HPDE6-E6E7 (cell line): ENCODE results near the gene IGHMBP2.

ENCODE experiments used
- DNase-seq: peaks from one replicate; pipeline ENCODE4 v3.0.0; 2011; ENCODE audit warnings: missing footprints; ENCODE audit errors: extremely low spot score

The IGHMBP2 gene

DNA sequence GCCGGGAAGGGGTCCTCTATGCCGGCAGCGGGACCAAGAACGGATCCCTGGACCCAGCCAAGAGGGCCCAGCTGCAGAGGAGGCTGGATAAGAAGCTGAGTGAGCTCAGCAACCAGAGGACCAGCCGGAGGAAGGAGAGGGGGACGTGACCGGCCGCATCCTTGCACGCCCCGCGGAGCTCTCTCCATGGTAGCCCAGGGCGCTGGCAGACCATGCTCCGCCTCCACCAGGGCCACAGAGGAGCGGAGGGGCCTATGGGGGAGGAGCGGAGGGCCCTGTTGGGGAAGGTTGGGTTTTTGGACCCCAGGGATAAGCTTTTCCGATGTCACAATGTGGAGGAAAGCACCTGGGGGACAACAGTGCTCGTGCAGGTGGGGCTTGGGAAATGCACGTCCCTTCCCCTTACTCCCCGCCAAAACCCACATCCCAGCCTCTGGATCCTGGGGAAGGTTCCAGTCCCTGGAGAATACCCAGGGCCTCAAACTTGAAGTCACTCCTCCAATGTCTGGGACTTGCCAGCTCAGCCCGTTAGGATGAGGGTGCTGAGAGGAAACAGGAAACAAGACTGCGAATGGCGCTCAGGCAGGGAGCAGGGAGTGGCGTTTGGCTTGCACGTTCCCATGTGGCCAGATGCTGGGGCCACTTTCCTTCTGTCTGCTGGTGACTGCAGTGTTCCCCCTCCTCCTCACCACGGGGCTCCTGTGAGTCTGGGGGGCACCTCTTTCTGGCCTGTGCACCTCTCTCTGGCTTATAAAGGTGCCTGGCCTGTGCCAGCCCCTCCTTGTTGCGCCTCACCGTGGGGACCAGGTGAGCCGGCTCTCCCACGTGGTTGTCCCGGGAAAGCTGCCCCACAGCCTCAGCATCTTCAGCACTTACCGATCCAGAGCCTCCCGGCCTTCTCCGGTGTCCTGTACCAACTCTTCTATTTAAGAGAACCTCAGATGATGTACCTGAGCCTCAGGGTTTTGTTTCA lies 36.2 kb downstream of the IGHMBP2 start:
- no peak for DNase-seq

DNA sequence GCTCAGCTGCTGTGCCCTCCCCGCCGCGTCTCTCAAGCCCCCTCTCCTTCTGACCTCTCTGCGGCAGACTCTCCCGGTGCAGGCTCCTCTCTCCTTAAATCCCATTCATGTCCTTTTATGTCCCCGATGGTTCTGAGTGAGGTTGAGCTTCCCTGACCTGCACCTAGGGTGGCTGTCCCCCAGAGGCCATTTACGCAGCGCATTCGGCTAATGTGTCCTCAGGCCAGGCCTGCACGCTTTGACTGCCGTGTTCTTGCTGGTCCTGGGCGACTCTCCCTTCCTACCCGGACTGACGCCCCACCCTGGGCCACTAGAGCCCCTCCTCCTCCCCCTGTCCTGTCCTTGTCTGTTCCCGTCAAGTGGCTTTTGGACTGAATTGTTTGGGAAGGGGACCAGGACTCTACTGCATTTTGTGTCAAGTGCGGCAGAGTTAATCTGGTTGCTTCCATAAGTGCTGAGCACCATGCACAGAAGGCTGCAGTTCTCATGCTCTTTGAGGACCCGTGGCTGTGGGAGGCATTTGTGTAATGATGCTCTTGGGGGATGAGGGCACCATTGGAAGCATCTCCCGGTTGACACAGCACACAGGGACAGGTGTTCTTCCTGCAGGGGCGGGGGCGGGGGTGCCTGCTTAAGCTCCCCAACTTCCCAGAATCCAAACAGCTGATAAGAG lies 37.1 kb downstream of the IGHMBP2 start:
- no peak for DNase-seq

DNA sequence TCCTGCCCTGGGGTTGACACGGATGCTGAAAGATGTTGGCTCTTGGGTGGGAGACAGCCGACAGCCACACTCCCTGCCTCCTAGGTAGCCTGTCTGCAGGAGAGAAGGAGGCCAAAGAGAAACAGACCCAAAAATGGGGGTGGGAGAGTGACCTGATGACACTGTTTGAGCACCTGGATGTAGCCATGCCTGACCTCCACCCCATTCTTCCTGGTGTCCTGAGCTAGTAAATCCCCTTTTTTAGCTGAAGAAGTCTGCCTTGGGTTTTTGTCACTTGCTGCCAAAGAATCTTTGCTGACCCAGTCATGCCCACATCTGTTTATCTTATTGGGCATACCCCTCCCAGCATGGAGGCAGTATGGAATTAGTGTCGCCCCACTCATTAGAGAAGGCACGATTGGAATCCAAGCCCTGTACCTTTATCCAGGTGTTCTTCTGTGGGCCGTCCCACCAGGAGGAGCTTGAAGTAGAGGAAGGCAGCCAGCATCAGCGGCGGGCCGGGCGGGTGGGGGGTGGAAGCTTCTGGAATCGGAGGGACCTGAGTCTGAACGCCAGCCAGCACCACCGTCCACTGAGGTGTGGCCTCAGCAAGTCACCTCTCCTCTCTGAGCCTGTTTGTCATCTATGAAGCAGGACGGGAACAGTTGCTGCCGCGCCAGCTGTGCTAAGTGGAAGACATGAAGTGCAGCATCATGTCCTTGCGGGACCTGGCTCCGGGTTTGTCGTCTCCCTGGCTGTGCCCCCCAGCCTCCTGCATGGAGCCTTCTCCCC lies 37.8 kb downstream of the IGHMBP2 start:
- no peak for DNase-seq

DNA sequence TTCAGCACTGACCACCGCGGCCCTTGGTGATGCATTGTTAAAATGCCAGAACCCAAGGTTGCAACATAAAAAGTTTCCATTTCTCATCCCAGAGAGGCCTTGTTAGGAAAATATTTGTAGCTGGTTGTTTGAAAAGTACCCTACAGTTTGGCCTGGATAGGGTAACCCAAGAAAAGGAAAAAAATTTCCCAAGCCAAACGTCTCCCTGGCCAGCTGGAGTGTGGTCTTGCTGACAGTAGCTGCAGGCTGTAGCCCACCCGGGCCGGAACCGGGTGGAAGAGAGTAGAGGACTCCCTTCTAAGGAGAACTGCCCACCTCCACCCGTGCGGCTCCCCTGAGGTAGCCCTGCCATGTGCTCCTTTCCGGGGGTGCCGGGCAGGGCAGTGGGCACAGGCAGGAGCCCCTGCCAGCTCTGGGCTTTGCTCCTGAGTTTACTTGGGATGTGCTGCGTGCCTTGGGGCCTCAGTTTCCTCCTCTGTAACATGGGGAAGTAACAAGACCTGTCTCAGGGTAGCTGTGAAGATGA lies 38.5 kb downstream of the IGHMBP2 start:
- DNase-seq = no peak

DNA sequence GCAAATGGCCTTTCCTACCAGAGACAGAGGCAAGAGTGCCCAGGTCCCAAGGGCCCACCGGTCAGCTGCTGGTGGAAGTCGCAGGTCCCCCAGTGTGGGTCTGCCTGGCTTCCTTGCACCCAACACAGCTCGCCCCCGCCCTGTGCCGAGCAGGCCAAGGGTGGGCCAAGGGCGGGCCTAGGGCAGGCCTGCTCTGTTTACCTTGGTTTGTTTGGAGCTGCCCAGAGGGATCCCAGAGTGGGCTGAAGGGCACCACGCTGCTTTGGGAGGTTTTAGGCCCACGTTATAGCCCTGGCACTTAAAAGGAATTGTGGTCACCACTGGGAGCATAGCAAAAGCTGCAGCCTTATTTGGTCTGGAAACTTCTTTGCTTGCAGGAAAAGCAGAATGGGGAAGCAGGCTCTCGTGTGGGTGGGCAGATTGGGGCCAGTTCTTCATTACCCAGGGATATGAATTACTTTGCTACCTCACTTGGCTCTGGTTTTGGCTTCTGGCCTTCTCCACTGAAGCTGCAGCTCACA lies 39.1 kb downstream of the IGHMBP2 start:
- no peak for DNase-seq

DNA sequence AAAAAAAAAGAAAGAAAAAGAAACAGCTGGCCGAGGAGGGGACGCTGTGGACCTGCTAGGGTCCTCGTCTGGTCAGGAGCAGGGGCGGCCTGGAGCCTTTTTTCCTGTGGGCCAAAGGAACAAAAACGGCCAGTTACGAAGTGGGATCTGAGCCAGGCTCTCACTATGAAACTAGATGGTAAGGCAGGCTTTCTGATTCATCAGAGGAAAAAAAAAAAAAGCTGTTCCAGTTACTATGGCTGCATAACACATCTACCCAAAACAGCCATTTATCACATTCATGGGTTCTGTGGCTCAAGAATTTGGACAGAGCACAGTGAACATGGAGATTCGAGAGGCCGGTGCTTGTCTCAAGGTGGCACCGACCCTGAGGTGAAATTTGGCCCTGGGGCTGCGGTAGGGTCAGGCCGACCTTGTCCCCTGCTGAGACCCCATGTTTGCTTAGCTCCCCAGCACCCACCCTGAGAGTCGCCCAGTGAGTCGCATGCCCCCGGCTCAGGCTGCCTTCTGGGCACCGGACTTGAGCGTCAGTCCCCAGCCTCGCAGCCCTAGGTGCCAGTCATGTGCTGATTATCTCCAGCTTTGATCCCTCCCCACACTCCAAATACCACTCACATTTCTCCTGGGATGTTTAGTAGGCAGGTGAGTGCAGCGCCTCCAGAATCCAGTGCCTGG lies 42.9 kb downstream of the IGHMBP2 start:
- peak; percentile 66 for DNase-seq

DNA sequence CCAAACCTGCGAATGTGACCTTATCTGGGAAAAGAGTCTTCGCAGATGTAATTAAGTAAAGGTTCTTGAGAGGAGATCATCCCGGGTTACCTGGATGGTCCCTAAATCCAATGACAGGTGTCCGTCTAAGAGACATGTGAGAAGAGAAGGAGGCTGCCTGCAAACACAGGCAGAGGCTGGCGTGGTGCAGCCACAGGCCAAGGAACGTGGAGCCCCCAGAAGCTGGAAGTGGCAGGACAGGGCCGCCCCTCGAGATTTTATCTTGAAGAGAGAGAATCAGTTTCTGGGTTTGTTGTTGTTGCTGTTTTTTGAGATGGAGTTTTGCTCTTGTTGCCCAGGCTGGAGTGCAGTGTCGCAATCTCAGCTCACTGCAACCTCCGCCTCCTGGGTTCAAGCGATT lies 43.5 kb downstream of the IGHMBP2 start:
- DNase-seq = no peak

DNA sequence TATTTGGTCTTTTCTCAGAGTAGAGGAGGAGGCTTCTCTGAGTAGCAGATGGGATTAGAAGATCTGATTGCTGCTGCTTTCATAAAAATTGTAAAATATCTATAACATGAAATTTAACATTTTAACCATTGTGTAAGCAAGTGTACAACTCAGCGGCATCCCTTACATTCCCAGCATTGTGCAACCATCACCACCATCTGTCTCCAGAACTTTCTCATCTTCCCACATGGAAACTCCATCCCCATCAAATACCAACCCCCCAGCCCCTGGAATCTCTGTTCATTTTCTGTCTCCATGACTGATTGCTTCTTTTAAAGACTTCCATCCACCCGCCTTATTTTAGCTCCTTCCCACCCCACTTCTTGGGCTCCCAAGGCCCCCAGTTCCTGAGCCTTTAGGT lies 44.8 kb downstream of the IGHMBP2 start:
- DNase-seq = no peak

DNA sequence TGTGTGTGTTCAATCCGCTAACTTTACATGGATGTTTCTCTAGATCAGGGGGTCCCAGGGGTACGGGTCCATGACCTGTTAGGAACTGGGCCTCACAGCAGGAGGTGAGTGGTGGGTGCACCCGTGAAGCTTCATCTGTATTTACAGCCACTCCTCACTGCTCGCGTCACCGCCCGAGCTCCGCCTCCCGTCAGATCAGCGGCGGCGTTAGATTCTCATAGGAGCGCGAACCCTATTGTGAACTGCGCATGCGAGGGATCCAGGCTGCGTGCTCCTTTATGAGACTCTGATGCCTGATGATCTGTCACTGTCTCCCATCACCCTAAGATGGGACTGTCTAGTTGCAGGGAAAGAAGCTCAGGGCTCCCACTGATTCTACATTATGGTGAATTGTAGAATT lies 45.2 kb downstream of the IGHMBP2 start:
- DNase-seq = no peak

DNA sequence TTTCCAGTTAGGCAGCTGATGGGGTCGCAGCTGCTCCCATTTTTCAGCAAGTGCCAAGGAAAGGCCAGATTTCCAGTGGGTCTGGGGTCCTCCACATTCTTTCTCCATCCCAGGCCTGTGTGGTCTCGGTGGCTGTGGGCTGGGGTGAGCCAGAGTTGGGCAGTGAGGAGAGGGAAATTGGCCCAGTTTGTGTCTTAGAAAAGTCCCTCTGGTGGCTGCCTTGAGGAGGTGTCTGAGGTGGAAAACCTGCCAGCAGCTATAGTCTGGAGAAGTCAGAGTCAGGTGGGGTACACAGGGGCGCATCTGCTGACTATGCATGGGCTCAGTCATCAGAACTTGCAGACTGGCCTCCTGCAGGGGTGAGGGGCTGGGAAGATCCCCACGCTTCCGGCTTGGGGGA lies 46.6 kb downstream of the IGHMBP2 start:
- peak; percentile 34 for DNase-seq

DNA sequence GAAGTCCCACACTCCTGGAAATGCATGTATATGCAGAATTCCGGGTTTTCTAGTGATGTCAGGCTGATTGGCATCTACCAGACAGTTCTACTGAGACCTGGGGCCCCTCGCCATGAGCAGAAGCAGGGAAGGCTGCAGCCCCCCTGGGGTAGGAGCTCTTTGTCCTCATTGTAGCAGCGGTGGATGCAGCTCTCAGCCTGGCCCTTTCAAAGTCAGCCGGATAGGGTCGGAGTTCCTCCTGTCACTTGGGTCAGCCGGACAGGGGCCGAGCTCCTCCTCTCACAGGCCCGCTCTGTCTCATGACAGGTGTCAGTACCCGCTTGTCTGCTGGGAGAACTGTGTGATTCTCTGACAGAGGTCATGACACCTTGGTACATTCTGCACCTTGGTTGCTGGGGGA lies 47.1 kb downstream of the IGHMBP2 start:
- no peak for DNase-seq

DNA sequence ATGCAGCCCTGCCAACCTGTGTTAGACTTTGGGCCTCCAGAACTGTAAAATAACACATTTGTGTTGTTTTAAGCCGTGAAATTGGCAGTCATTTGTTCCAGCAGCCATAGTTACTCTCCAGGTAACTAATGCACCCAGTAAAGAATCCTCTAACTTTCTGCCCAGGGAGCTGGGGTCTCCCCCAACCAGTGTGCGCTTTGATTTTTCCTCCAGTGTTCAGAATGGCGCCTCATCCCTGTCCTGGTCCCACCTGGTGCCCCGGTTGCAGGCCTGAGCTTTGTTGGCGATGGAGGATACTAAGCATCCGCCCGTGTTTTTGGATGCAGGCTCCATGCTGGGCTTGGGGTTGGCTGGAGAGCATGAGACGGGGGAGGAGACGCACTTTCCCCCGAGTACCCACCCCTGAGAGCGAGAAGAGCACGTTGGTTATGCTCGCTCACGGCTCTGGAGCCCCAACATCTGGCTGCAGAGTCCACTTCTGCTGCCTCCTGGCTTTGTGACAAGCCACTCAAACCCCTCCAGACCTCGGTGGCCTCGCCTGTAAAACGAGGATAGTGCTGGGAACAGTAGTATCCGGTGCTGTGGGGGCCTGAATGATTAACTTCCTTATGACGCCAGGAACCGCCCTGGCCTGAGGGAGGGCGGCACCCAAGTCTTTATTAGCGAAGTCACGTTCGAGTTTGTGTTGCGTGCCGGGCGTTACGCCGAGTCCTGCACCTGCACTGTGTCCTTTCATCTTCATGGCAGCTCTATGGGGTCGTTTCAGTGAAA lies 51.3 kb downstream of the IGHMBP2 start:
- no peak for DNase-seq

DNA sequence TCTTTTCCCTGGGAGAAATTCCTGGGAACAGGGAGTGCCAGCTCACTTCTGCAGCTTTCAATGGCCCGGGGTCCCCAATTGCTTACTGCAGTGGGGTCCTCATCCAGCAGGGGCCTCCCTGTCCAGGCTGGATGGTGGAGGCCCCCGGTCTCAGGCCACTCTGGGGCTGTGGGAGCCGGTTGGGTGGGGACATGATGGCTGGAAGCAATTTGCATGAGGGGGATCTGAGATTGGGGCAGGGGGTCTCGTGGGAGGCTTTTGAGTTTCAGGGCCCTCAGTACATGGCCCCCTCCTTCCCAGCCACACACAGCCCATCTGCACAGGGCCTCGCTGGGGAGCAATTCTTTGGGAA lies 51.9 kb downstream of the IGHMBP2 start:
- DNase-seq = no peak

DNA sequence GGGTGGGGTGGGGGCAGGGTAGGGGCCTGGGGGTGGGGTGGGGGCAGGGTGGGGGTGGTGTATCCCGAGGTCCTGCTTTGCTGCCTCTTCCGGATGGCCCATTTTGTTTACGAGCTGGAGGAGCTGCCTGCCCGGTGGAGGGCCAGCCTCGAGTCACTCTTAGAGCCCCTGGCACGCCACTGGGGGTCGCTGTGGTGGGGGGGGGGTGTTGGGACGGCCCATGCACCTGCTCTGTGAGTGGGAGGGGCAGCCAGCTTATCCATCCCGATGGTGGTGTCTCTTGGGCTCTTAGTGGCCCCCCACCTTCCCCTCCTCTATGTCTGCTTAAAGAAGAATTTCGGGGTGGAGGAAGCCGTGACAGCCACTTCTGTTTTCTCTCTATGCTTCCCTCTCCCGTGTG lies 52.5 kb downstream of the IGHMBP2 start:
- DNase-seq = no peak

DNA sequence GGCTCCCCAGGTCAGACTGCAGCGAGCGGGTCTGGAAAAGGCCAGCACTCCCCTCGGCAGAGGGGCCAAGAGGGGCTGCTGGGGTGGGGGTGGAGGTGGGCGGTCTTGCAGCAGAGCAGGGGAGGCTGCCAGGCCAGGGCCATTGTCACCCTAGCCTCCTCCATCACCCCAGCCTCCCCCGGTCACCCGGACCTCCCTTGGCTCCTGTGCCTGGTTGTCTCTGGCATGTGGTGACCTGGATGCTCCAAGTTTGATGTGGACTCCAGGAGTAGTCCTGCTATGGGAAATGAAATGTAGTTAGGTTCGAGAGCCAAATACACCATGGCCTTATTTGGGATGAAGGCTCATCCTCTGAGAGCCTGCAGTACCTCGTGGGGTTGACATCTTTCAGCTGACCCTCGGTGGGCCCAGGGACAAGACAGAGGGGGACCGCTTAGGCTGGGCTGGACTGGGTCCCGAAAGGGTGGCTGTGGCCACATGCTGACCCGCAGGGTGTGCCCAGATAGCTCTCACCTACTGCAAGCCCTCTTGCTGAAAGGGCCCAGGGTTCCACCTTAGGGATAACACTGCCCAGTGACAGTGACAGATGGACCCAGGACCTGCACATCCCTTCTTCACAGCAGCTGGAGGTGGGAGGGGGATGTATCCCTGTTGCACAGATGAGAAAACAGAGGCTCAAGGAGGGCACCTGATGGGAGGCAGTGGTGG lies 53.0 kb downstream of the IGHMBP2 start:
- DNase-seq = no peak

DNA sequence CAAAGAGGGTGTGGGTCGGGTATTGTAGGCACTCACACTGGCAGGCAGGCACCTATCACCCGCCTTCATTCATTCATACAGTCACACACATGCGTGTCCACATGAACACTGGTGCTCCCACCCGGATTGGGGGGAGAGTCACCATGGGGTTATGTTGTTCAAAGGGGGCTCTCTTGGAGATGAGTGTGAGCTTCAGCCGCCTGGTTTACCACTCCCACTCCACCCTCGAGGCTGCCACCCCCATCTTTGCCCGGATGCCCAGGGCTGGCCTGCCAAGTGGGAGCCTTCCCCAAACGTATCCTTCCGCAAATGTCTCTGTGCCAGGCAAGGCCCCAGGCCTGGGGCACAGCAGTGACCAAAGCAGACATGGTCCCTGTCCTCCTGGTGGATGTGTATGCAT lies 54.5 kb downstream of the IGHMBP2 start:
- no peak for DNase-seq

DNA sequence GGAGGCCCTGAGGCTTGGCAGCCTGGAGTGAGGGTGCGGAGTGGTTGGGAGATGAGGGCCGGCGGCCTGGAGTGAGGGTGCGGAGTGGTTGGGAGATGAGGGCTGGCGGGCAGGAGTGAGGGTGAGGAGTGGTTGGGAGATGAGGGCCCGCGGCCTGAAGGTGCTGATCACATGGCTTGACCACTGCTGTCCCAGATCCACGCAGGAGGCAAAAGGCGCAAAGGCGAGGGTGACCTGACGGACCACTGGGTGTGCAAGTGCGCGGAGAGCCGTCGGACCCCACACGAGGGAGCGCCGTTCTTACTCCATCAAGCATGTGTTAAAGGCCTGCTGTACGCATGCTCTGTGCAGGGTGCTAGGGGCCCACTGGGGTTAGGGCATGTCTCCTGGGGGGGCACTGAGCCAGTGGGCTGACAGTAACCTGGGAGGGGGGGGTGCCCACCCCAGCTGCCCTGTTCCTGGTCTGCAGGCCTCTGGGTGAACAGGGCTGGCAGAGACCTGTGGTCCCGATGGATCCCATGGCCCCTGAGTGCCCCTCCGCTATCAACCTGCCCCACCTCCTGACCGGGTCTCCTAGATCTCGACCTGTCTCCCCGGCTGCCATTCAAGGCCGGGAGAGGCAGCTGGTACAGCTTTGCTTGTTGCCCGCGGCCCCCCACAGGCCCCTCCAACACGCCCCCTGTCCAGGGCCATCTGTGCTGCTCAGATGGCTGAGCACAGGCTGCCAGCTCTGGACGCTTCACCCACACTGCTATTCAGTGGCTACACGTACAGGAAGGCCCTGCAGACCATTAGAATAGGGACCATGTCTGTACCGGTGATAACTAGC lies 56.0 kb downstream of the IGHMBP2 start:
- DNase-seq = no peak

DNA sequence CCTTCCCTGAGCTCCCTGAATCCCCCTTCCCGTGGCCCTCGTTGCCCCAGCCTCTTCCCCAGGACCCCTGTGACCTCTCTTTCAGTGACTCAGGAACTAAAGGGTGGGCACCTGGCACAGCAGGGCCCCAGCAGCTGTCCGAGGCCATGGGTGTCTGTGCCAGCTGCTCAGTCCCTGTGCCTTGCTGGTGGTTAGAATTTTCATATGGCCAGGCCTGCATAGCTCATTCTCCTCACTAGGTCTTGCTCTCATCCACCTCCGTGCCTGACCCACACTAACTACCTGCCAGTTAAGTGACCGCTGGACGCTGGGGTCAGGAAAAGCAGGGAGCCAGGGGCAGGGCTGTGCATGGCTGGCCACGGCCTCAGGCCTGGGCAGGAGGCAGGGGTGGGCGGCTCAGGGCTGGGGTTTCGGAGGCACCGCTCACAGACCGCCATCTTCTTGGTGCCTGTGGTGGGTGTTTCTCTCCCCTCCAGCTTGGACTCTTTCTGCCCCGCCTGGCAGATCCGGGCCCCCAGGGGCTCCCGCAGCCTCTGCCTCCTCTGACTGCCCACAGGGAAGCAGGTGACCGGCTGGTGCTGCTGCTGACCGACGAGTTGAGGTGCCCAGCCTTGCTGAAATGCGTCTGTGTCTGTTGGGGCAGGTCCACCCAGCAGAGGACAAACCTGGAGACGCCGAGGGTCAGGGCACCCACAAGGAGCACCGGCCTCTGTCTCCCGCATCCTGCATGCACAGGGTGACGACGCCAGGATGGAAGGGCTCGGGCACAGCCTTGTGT lies 56.8 kb downstream of the IGHMBP2 start:
- DNase-seq = no peak
